Liver (tissue), 3 donors: ENCODE data around the gene LAMA2.

ENCODE experiments used
- EGR1 ChIP-seq, 2 donors: IDR thresholded peaks; 2 replicates each; pipeline ENCODE4 v1.6.1; 2016 to 2018; ENCODE audit warnings: antibody characterized with exemption in 2 of 2, low read depth in 2 of 2
- FOXA1 ChIP-seq: IDR thresholded peaks from 2 replicates; pipeline ENCODE4 v1.6.1; 2016; ENCODE audit warnings: antibody characterized with exemption
- GABPA ChIP-seq, 2 donors: IDR thresholded peaks in 1 of 2; conservative IDR thresholded peaks in 1 of 2; 2 replicates each; pipeline ENCODE4 v1.6.1; 2016; ENCODE audit warnings: antibody characterized with exemption in 2 of 2, mild to moderate bottlenecking in 1 of 2, moderate library complexity in 1 of 2
- JUND ChIP-seq, 2 donors: IDR thresholded peaks; 2 replicates each; pipeline ENCODE4 v1.6.1; 2016; ENCODE audit warnings: antibody characterized with exemption in 2 of 2
- RAD21 ChIP-seq, 2 donors: IDR thresholded peaks; 2 replicates each; pipeline ENCODE4 v1.6.1; 2016; ENCODE audit warnings: antibody characterized with exemption in 2 of 2, mild to moderate bottlenecking in 2 of 2
- REST ChIP-seq: IDR thresholded peaks from 2 replicates; pipeline ENCODE4 v1.6.1; 2016; ENCODE audit warnings: antibody characterized with exemption, mild to moderate bottlenecking
- RXRA ChIP-seq, 2 donors: IDR thresholded peaks; 2 replicates each; pipeline ENCODE4 v1.6.1; 2017 to 2018; ENCODE audit warnings: antibody characterized with exemption in 2 of 2, mild to moderate bottlenecking in 1 of 2
- SP1 ChIP-seq: IDR thresholded peaks from 2 replicates; pipeline ENCODE4 v1.6.1; 2018; ENCODE audit warnings: antibody characterized with exemption, mild to moderate bottlenecking
- TAF1 ChIP-seq: conservative IDR thresholded peaks from 2 replicates; pipeline ENCODE4 v1.6.1; 2016; ENCODE audit warnings: antibody characterized with exemption, mild to moderate bottlenecking
- YY1 ChIP-seq: IDR thresholded peaks from 2 replicates; pipeline ENCODE4 v1.6.1; 2016; ENCODE audit warnings: antibody characterized with exemption, mild to moderate bottlenecking
- ZBTB33 ChIP-seq: IDR thresholded peaks from 2 replicates; pipeline ENCODE4 v1.6.1; 2016; ENCODE audit warnings: antibody characterized with exemption
- TF ChIP-seq, protein P1 (sequence below): fragments of 150-350 bp; IDR thresholded peaks from 2 replicates; pipeline ENCODE4 v1.5.1; 2017; ENCODE audit warnings: improper control_type of control experiment, low read depth, low read length; ENCODE audit not compliant: missing input control
- TF ChIP-seq, protein P2 (sequence below): IDR thresholded peaks from 2 replicates; pipeline ENCODE4 v1.6.1; 2016; ENCODE audit warnings: antibody characterized with exemption
- TF ChIP-seq, protein P3 (sequence below): IDR thresholded peaks from 2 replicates; pipeline ENCODE4 v1.6.1; 2016; ENCODE audit warnings: antibody characterized with exemption
- donor health status: healthy.
- donor health status: healthy.

GRCh38 chr6:129335792-129336191 is 452.9 kb downstream of the LAMA2 start:
- no peak for TF ChIP-seq JUND (IDR thresholded peaks at IDR 0.05)
- TF ChIP-seq, protein P1, sequence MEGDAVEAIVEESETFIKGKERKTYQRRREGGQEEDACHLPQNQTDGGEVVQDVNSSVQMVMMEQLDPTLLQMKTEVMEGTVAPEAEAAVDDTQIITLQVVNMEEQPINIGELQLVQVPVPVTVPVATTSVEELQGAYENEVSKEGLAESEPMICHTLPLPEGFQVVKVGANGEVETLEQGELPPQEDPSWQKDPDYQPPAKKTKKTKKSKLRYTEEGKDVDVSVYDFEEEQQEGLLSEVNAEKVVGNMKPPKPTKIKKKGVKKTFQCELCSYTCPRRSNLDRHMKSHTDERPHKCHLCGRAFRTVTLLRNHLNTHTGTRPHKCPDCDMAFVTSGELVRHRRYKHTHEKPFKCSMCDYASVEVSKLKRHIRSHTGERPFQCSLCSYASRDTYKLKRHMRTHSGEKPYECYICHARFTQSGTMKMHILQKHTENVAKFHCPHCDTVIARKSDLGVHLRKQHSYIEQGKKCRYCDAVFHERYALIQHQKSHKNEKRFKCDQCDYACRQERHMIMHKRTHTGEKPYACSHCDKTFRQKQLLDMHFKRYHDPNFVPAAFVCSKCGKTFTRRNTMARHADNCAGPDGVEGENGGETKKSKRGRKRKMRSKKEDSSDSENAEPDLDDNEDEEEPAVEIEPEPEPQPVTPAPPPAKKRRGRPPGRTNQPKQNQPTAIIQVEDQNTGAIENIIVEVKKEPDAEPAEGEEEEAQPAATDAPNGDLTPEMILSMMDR, result no peak
- no peak for TF ChIP-seq SP1
- TF ChIP-seq TAF1, result no peak
- no peak for TF ChIP-seq YY1
- TF ChIP-seq, protein P2, sequence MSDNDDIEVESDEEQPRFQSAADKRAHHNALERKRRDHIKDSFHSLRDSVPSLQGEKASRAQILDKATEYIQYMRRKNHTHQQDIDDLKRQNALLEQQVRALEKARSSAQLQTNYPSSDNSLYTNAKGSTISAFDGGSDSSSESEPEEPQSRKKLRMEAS, result no peak
- TF ChIP-seq GABPA (IDR thresholded peaks at IDR 0.05 in 1 of 2, conservative IDR thresholded peaks at IDR 0.05 in 1 of 2), result no peak
- no peak for TF ChIP-seq REST
- no peak for TF ChIP-seq EGR1 (IDR thresholded peaks at IDR 0.05; ENCODE audit: low read depth in 2 of 2)
- TF ChIP-seq RXRA (IDR thresholded peaks at IDR 0.05), result no peak
- no peak for TF ChIP-seq RAD21 (IDR thresholded peaks at IDR 0.05)
- TF ChIP-seq, protein P3, sequence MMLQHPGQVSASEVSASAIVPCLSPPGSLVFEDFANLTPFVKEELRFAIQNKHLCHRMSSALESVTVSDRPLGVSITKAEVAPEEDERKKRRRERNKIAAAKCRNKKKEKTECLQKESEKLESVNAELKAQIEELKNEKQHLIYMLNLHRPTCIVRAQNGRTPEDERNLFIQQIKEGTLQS, result no peak
- no peak for TF ChIP-seq FOXA1
- TF ChIP-seq ZBTB33, result no peak
